Osteoblast (primary cell): ENCODE data around the gene PRR5L. TPM values are rescaled to one million over a fixed set of nuclear protein-coding genes. Genes with fewer than 3 reads are reported as not detected.

Experiments used
- DNase-seq: peaks from one replicate; pipeline ENCODE4 v3.0.0; 2011; ENCODE audit warnings: low spot score, mixed read lengths; ENCODE audit not compliant: insufficient read length; ENCODE audit errors: missing footprints
- H2AFZ ChIP-seq: 2 replicates; pipeline ENCODE4 v1.6.0; 2011; ENCODE audit warnings: mild to moderate bottlenecking, low read length
- H3K27ac ChIP-seq: 2 replicates; pipeline ENCODE4 v1.5.1; 2011; ENCODE audit warnings: mild to moderate bottlenecking, low read depth, low read length, moderate library complexity
- H3K27me3 ChIP-seq: 2 replicates; pipeline ENCODE4 v1.6.0; 2012; ENCODE audit warnings: mild to moderate bottlenecking, control low read depth, inconsistent platforms, low read length, moderate library complexity; ENCODE audit not compliant: insufficient read depth
- H3K36me3 ChIP-seq: 2 replicates; pipeline ENCODE4 v1.5.1; 2011; ENCODE audit warnings: mild to moderate bottlenecking, low read length, control low read depth, moderate library complexity; ENCODE audit not compliant: insufficient read depth
- H3K4me1 ChIP-seq: 2 replicates; pipeline ENCODE4 v1.5.1; 2011; ENCODE audit warnings: mild to moderate bottlenecking, low read length, control low read depth, moderate library complexity; ENCODE audit not compliant: insufficient read depth
- H3K4me2 ChIP-seq: 2 replicates; pipeline ENCODE4 v1.6.0; 2011; ENCODE audit warnings: mild to moderate bottlenecking, low read length; ENCODE audit not compliant: insufficient read depth
- H3K4me3 ChIP-seq: fragments of 200-600 bp; sonication (generic); 3 replicates; pipeline ENCODE4 v1.5.1; 2012; ENCODE audit warnings: mild to moderate bottlenecking, low read length, inconsistent platforms; ENCODE audit not compliant: insufficient read depth
- H3K79me2 ChIP-seq: 2 replicates; pipeline ENCODE4 v1.6.0; 2012; ENCODE audit warnings: mild to moderate bottlenecking, low read length, control low read depth, inconsistent platforms; ENCODE audit not compliant: insufficient read depth
- H3K9me3 ChIP-seq: 2 replicates; pipeline ENCODE4 v1.5.1; 2011; ENCODE audit warnings: low read depth, low read length, control low read depth
- H4K20me1 ChIP-seq: 2 replicates; pipeline ENCODE4 v1.6.0; 2012; ENCODE audit warnings: mild to moderate bottlenecking, low read length, control low read depth; ENCODE audit not compliant: insufficient read depth
- CTCF ChIP-seq: IDR thresholded peaks from 2 replicates; pipeline ENCODE4 v1.5.1; 2011; ENCODE audit warnings: mild to moderate bottlenecking, low read depth, low read length, moderate library complexity; ENCODE audit errors: extremely low read depth
- total RNA-seq: library from RNA; depleted of rRNA; stranded (reverse); fragments of >200 nt; gene quantifications from 2 replicates; pipeline ENCODE4 v1.2.3, GENCODE V29; 2012

Gene PRR5L
- total RNA-seq, 1 donor, result 9.8 TPM

GRCh38 chr11:36500315-36500721 is 204.2 kb downstream of the PRR5L start:
- Histone ChIP-seq H3K4me1 (peaks cover 17% of the 10 kb centered on the region), H3K27ac (peak overlapping the region; percentile 80), H2AFZ (no peak overlapping the region), H4K20me1 (peaks cover 3% of the 10 kb centered on the region), H3K27me3 (no peaks in the 10 kb centered on the region), H3K36me3 (peaks cover 35% of the 10 kb centered on the region), H3K4me2 (peak overlapping the region; percentile 45), H3K9me3 (no peaks in the 10 kb centered on the region), H3K79me2 (peaks cover 48% of the 10 kb centered on the region), H3K4me3 (no peak overlapping the region)
- TF ChIP-seq CTCF, result no peak
- DNase-seq, result peak; percentile 88

GRCh38 chr11:36501236-36501635 is 205.1 kb downstream of the PRR5L start:
- Histone ChIP-seq H4K20me1 (peaks cover 3% of the 10 kb centered on the region), H3K27me3 (no peaks in the 10 kb centered on the region), H3K36me3 (peaks cover 26% of the 10 kb centered on the region), H3K27ac (peak overlapping the region; percentile 80), H3K9me3 (no peaks in the 10 kb centered on the region), H2AFZ (no peak overlapping the region), H3K79me2 (peaks cover 57% of the 10 kb centered on the region), H3K4me3 (no peak overlapping the region), H3K4me2 (peak overlapping the region; percentile 4), H3K4me1 (peaks cover 17% of the 10 kb centered on the region)
- DNase-seq, result no peak
- no peak for TF ChIP-seq CTCF

GRCh38 chr11:36507824-36508489 is 211.9 kb downstream of the PRR5L start:
- TF ChIP-seq CTCF, result no peak
- peaks cover 18% of the 10 kb centered on the region for H3K4me1 ChIP-seq
- no peaks in the 10 kb centered on the region for H3K9me3 ChIP-seq
- H2AFZ ChIP-seq, result no peak overlapping the region
- H3K27me3 ChIP-seq, result no peaks in the 10 kb centered on the region
- no peak for DNase-seq
- no peaks in the 10 kb centered on the region for H3K36me3 ChIP-seq
- H3K4me3 ChIP-seq, result peak overlapping the region; percentile 95
- peak overlapping the region; percentile 90 for H3K4me2 ChIP-seq
- H3K27ac ChIP-seq, result no peak overlapping the region
- H3K79me2 ChIP-seq, result peaks cover 62% of the 10 kb centered on the region
- H4K20me1 ChIP-seq, result peaks cover 13% of the 10 kb centered on the region

- Histone ChIP-seq H3K4me3 (peak overlapping the region; percentile 95), H3K9me3 (no peaks in the 10 kb centered on the region), H2AFZ (no peak overlapping the region), H3K27me3 (no peaks in the 10 kb centered on the region), H3K4me2 (peak overlapping the region; percentile 90), H3K27ac (peak overlapping the region; percentile 82), H4K20me1 (peaks cover 13% of the 10 kb centered on the region), H3K36me3 (no peaks in the 10 kb centered on the region), H3K79me2 (peaks cover 55% of the 10 kb centered on the region), H3K4me1 (peaks cover 18% of the 10 kb centered on the region)
- no peak for TF ChIP-seq CTCF
- DNase-seq, result no peak
Measured at GRCh38 chr11:36508743-36509142, 212.7 kb downstream of the PRR5L start.
